Caki2 (cell line): Measurements from ENCODE around the gene PCSK5. TPM values are rescaled to one million over a fixed set of nuclear protein-coding genes. Genes with fewer than 3 reads are reported as not detected.
"Not testable (repeated sequence)": the region's sequence is repeated elsewhere in the genome, so short reads cannot be mapped to it uniquely, and the experiment has no call there.

Experiments
- DNase-seq: peaks from one replicate; pipeline ENCODE4 v3.0.0-alpha.2; 2015; ENCODE audit warnings: low read depth
- in situ Hi-C: cut with HindIII; loops from 2 replicates; pipeline ENCODE4 v1.10.0; 2016; ENCODE audit warnings: low sequenced_read_pairs, low pct_unique_long_range_greater_than_20kb, mixed read lengths
- total RNA-seq: library from RNA; depleted of rRNA; stranded (reverse); fragments of >200 nt; shearing (Covaris generic); gene quantifications from 2 replicates; pipeline ENCODE4 v1.2.3, GENCODE V29; 2014; ENCODE audit warnings: low replicate concordance

Gene PCSK5
- total RNA-seq, 1 experiment from 2014 or later, result 104 TPM

DNA sequence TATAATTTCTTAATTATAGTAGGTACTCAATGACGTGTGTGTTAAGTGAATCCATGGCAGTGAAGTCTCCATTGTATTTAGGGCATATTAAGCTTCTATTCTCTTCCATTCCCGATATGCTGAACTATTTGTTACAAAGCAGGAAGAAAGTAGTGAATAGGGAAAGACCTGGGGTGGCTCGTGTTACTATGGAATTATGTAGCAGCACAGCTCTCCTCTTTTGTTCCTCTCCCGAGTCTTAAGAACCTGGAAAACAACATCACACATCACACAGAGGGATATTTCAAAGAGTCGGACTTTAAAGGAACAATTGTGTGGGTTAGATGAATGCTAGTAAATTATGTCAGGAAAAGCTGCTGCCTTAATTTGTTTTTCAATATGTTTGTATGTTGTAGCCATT lies 131.8 kb downstream of the PCSK5 start:
- DNase-seq, result no peak
- in situ Hi-C loops, result no loop called here

DNA sequence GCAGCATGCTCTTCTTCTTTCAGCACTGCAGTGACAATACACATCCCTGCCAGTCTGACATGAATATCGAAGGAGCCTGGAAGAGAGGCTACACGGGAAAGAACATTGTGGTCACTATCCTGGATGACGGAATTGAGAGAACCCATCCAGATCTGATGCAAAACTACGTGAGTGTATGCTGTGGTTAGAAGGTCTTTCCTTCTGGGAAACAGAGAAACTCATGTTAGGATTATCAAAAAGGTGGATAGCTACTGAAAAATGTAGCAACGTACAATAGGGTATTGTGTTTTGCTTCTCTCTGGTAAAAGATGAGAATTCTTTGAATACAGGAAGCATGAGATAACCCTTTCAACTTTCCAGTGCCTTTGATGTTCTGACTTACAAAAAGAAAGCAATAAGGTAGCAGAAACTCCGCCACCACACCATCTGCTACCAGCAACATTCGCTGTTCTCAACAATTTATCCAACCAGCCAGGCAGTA lies 133.3 kb downstream of the PCSK5 start:
- no peak for DNase-seq
- in situ Hi-C loops, result no loop called here

DNA sequence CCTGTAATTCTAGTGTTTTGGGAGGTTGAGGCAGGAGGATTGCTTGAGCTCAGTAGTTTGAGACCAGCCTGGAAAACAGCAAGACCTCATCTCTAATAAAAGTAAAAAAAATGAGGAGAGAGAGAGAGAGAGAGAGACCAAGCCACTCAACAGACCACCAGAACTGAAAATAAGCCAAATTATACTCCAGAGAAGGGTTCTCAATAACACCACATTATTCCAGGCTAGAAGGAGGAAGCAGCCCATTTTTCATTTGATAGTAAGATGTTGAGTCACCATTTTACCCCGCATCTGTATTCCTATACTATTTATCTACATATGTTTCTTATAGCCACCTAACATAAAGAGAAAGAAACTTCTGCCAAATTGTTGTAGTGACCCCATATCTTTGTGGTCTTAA lies 134.8 kb downstream of the PCSK5 start:
- no peak for DNase-seq
- in situ Hi-C loops, result no loop called here

DNA sequence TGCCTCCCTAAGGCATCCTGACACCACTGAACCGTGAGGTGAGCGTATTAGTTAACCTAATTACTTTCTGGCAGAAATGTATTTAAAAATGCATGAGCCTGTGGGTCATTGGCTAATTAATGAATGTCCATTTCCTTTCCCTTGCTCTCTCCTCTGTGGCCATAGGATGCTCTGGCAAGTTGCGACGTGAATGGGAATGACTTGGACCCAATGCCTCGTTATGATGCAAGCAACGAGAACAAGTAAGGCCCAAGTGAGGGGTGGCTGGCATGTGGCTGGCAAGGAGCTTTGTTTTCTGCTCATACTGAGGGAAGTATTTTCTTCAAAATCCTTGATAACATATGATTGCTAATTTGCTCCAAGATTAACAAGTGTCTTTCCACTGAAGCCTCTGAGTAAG lies 136.3 kb downstream of the PCSK5 start:
- in situ Hi-C loops, result no loop called here
- no peak for DNase-seq

DNA sequence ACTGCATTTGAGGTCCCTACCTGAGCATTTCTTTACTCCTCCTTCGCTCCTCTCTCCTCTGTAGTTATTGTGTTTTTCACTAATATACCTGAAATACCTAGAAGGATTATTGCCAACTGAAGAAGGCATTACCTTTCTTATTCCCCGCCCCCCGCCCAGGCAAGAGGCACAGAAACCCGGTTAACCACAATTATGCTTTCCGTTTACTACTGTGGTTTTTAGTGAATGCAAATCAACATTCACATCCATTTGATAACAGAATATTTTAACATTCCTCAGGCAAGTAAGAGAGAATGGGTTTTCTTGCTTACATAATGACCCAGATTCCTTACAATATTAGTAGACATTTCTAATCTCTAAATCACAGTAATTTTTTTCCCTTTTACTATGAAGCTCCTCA lies 136.9 kb downstream of the PCSK5 start:
- DNase-seq, result no peak
- in situ Hi-C loops, result no loop called here

DNA sequence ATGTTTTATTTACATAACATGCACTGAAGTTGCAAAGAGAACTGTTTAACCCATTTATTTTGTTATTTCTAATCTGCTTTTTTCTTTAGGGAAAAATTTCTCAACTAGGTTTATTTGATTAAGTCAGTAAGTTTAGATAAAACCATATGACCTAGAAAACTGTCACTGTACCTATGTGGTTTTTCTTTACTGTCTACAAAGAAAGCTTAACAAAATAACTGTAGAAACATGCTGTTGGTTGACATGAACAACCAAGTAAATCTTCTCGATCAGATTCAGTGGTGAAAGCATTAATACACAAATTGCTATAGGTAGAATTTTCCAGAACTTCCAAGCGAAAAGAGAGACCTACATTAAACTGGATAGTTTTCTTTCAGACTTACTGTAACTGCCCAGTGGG lies 137.4 kb downstream of the PCSK5 start:
- in situ Hi-C loops, result no loop called here

DNA sequence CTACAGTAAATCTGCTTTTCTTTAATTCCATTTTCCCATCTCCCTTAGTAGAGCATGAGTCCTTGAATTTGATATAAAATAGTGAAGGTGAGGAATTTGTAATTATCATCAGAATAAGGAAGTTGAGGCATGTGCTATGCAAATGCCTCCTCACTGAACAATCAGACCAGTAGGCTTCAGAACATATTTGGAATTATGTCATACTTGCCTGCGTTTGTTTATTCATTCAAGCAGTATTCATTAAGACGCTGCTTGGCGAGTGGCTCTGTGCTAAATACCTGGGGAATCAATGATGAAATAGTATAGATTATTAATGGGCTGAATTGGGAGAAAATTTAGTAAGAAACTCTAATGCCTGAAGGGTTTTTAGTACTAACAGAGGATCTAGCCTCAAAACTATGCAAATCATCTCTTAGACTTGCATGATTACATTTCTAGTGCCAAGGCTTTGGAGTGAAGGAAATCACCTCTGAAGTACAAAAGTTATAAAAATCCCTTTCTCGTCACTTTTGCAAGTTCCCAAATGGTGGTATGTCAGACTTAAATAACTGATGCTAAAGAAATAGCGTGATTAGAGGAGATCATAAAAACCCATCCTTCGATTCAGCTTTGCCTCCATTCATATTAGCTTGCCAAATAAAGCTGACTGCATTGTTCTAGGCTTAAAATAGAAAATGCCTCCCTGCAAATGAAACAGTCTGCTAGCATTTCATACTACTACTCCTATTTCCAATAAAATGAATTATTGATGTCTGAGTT lies 141.7 kb downstream of the PCSK5 start:
- no peak for DNase-seq
- in situ Hi-C loops, result no loop called here

More for the DNA sequence above, 137.4 kb downstream of the PCSK5 start:
- no peak for DNase-seq

DNA sequence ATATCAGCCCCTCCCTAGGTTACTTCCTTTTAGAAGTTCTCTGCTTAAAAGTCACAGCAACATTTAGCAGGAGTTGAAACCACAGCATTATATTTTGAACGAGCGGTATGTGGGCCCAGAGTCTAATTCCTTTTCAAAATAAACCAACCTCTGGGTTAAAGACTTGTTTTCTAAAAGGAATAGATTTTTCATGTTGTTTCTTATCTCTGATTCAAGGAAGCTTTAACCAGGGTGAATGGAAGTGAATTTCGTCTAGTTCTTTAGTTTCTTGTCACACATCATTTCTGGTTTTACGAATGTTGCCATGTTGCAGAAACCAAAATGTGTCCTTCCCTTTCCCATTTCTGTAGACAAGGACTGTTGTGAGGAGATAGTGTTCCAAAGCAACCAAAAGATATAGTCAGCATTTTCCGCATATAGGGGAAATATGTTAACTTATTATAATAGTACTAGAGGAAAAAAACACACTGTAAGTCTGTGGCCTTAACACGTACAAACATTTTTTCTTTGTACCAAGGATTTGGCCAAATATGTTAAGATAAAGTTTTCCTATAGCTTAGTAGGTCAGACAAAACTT lies 142.4 kb downstream of the PCSK5 start:
- DNase-seq, result no peak
- in situ Hi-C loops, result no loop called here

DNA sequence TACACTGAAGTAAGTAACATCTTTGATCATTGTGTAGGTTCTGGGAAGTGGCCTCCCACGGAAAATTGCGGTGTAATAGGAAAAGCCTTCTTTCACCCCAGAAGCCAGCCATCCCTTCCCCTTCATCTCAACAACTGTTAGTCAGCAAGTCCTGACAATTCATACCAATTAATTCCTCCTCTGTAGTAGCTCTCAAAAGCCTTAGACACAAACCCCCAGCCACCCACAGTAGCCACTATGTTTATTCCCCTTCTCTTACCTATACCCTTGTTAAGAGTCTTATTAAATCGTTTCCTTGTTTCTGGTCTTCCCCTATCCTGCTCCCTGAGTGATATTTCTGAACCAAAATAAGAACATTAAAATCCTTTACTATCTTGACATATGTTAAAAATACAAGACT lies 143.6 kb downstream of the PCSK5 start:
- DNase-seq, result no peak
- in situ Hi-C loops, result no loop called here

DNA sequence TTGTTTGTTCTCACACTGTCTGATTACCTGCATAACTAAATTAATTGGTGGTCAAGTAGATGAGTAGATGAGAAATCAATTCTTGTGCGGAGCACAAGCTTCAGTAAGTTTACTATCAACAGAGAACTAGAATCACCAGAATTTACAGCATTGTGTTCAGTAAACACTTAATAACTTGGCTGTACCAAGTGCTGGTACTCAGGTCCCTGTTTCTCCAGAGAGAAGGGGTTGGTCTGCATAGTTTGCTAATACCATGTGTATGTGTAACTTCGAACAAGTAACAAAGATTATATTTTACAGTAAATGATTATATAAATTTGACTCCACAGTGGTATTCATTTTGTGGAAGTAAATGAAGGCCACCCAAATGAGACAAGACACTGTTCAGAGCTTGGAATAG lies 146.3 kb downstream of the PCSK5 start:
- in situ Hi-C loops, result no loop called here
- no peak for DNase-seq

DNA sequence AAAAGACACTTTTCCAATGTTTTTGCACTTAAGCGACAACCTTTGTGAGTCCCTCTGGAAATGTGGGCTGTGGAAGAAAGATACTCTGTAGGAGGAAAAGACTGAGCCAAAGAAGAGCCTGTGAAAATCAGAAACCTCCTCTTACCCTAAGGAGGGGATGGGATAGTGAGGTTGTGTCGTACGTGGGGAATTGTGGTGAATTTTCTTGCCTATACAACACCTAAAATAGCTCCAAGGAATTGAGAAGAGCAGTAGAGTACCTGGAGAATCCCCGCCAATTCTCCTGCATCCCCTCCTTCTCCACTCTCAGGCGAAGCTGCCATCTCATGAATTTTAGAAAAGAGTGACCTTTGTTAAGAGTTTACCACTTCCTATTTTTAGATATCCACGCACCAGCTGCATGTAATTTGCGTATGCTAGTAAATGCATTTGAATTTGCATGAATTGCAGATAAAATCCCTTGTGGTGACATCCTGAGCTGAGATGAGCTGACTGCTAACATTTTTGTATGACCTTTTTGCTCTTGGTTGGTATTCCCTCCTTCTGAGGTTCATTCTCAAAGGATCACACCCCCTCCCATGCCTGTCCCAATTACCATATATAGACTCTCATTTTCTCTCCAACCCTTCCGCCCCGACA lies 147.2 kb downstream of the PCSK5 start:
- in situ Hi-C loops, result no loop called here
- no peak for DNase-seq

DNA sequence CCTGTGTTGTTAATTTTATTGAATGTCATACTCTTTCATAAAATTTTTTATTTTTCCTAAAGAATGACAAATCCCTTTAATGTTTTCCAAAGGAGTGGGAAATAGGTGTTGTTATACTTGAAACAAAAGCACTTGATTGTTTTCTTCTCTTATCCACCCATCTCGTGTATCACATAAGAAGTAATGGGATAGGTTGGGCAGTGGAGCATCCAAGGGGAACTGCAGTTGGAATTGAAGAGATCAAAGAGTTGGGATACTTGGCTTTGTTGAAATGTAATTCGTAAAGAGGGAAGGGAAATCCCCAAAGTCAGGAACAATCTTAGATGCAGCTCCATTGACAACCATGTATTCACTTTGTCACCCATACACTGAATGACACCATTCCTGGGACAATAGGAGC lies 148.0 kb downstream of the PCSK5 start:
- DNase-seq, result no peak
- in situ Hi-C loops, result no loop called here

DNA sequence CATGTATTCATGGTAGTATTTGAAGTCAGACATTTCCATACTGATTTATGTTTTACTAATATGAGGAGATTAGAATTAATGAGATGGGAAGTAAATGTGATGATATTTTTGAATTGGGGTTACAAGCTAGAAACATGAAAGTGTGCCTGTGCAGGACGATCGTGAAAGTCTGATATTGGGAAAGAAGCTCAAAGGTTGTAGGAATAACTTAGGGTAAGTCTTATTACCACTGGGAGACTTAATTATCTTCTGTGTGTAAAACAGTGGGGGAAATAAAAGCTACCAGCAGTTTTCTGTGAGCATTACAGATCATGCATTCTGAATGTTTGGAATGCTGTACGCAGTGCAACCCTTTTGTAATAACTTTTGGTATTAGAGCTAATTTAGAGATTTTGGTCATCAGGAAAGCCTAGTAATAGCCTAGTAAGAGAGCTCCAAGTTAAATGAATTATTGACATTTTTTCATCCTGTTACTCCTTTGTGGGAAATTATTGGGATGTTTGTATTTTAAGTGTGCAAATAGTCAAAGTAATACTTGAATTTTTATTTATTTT lies 153.9 kb downstream of the PCSK5 start:
- in situ Hi-C loops, result no loop called here
- DNase-seq, result no peak

DNA sequence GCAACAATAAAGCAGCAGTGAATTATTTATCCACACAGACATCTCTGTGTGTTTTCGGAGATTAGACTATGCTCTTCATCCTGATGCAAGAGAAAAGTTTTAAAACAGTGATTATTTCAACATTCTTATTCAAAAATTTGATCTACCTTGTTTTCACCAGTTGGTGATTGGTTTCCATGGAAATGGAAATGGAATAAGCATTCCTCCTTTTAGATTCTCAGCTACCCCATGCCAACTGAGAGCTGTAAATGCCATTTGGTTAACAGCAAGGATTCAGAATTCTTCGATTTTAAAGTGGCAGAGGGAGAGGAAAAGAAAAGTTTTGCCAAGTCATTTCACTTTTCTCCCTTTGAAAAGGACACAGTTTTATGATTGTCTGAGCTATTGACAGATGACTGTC lies 154.7 kb downstream of the PCSK5 start:
- in situ Hi-C loops, result no loop called here
- no peak for DNase-seq

DNA sequence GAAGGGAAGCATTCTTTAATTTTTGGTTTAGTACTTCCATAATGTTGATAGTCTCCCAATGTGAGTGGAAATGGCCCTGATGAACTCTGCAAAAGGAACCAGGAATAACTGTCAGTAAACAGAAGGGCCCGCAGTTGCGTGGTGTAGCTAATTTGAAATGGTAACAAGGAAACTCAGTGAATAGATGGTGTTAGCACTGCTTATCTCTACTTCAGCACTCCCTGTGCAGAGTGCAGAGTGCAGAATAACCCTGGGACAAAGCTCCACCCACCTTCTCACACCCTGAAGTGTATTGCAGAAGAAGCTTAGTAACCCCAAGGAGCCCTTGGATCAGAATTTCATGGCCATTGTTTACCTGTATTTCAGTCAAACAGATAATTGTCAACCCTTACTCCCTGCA lies 158.9 kb downstream of the PCSK5 start:
- in situ Hi-C loops, result no loop called here

DNA sequence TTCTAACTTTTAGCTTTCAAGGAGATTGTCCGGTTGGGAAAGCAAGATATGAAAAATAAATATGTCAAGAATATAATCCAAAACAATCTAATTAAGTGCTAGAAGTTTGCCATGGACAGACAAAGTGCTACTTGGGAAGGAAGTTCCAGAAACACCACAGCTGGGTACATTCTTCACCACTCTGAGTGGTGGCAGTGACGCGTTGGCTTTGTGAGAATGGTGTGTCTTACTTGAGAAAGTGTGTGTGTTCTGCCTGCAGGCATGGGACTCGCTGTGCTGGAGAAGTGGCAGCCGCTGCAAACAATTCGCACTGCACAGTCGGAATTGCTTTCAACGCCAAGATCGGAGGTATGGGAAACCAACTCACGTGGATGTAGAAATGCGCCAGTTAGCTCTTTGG lies 177.2 kb downstream of the PCSK5 start:
- DNase-seq, result no peak
- in situ Hi-C loops, result no loop called here

More for the DNA sequence above, 158.9 kb downstream of the PCSK5 start:
- no peak for DNase-seq

DNA sequence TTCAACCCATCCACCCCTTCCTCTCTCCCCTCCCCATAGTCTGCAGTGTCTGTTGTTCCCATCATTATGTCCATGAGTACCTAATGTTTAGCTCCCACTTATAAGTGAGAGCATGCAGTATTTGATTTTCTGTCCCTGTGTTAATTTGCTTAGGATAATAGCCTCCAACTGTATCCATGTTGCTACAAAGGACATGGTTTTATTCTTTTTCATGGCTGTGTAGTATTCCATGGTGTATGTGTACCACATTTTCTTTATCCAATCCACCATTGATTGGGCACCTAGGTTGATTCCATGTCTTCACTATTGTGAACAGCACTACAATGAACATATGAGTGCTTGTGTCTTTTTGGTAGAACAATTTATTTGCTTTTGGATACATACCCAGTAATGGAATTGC lies 187.1 kb downstream of the PCSK5 start:
- in situ Hi-C loops, result no loop called here
- no peak for DNase-seq

DNA sequence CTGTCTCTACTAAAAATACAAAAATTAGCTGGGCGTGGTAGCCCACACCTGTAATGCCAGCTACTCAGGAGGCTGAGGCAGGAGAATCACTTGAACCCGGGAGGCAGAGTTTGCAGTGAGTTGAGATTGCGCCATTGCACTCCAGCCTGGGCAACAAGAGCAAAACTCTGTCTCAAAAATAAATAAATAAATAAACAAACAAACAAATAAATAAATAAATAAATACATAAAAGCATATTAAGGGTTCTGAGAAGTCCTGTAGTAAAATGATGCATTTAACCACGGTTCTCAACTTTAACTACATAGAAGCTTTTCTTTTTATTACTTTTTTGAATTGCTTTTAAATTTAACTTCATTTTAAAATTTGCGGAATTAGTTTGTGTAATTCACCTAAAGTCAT lies 190.8 kb downstream of the PCSK5 start:
- DNase-seq, in situ Hi-C loops: not testable (repeated sequence)

DNA sequence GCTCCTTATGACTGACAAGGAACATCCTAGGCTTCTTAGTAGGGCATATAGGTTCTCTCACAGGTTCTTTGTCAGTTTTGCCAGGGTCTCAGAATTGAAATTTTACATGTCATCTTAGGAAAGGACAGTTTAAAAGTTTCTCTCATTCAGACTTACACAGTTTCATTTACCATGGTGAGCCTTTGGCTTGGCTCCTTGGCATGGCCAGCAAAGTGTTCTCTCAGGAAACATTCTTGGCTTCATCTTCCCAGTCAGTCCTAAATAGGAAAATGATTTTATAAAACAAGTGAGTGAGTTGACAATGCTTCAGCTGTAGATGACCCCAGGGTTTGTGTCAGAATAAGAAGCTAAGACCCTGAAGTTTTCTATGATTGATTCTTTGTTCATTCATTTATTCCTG lies 191.6 kb downstream of the PCSK5 start:
- in situ Hi-C loops, result no loop called here

More for the DNA sequence above, 191.6 kb downstream of the PCSK5 start:
- DNase-seq, result no peak
